Measurements from ENCODE around the gene DPP8. TPM values are rescaled to one million over a fixed set of nuclear protein-coding genes. Genes with fewer than 3 reads are reported as not detected.

DPP8 gene
- total RNA-seq, 6 experiments from 2014 or later = 7.6 to 12.3 (median 10.3) TPM

DNA sequence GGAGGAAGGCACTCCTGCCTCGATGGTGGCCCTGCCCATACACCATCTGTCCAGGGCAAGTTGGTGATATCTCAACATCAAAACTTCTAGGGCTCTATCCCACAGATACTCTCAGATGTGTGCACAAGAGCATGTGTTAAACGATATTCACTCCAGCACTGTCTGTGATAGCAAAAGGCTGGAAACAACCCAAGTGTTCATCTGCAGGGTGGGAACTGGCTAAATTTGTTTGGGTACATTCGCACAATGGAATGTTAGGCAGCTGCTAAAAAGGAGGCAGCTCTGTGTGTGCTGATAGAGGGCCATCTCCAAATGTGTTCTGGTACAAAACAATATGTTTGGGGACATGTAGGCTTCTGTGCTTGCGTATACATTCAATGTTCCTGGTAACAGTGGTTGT lies 114.5 kb downstream of the DPP8 start:
- no peak overlapping the region for H3K27ac ChIP-seq
- WGBS (ENCODE audit: insufficient coverage, low coverage, low lambda C conversion rate, missing lambda C conversion rate) = 73% methylated on average over 4 of the region's 4 CpGs
- DNase-seq = no peak

DNA sequence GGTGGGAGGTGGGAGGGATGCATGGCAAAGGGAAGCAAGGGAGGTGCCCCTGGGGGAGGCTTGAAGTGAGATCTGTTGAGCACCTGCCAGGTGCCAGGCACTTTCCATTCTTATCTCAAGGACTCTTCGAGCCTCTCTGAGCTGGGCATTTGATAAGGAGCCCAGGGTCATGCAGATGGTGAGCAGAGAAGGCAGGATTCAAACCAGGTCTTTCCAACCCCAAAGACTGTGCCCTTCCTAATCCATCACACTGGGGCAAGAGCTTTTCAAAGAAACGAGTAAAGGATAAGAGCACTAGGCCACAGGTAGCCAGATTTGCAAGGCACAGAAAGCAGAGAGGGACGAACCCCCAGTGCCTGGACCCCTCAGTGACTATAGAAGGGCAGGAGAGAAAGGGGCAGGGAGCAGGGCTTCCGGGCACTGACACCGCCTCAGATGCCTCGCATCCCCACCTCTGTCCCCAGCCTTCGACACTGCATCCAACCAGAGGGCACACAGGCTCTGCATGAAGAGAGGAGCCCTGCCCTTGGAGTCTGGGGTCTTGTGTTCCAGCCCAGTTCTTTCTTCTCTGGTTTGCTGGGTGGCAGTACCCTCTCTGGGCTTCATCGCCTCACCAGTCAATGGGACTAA lies 115.8 kb downstream of the DPP8 start:
- Histone ChIP-seq H3K36me3 (no peaks in the 10 kb centered on the region), H3K9me3 (no peaks in the 10 kb centered on the region), H3K27ac (no peak overlapping the region), H3K4me3 (no peak overlapping the region), H3K4me1 (no peaks in the 10 kb centered on the region), H3K27me3 (no peaks in the 10 kb centered on the region)
- ATAC-seq (no peak), DNase-seq (no peak)
- intact Hi-C loops (cut with DNase I) = no loop called here
- no peak for TF ChIP-seq POLR2A (IDR thresholded peaks at IDR 0.05)
- TF ChIP-seq, protein P1, sequence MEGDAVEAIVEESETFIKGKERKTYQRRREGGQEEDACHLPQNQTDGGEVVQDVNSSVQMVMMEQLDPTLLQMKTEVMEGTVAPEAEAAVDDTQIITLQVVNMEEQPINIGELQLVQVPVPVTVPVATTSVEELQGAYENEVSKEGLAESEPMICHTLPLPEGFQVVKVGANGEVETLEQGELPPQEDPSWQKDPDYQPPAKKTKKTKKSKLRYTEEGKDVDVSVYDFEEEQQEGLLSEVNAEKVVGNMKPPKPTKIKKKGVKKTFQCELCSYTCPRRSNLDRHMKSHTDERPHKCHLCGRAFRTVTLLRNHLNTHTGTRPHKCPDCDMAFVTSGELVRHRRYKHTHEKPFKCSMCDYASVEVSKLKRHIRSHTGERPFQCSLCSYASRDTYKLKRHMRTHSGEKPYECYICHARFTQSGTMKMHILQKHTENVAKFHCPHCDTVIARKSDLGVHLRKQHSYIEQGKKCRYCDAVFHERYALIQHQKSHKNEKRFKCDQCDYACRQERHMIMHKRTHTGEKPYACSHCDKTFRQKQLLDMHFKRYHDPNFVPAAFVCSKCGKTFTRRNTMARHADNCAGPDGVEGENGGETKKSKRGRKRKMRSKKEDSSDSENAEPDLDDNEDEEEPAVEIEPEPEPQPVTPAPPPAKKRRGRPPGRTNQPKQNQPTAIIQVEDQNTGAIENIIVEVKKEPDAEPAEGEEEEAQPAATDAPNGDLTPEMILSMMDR (IDR thresholded peaks at IDR 0.05) = no peak
- WGBS (ENCODE audit: insufficient coverage, low coverage, low lambda C conversion rate, missing lambda C conversion rate) = 71% methylated on average over 3 of the region's 8 CpGs

More for the DNA sequence above, 114.5 kb downstream of the DPP8 start:
- Histone ChIP-seq H3K4me1 (no peaks in the 10 kb centered on the region), H3K27me3 (no peaks in the 10 kb centered on the region), H3K9me3 (no peaks in the 10 kb centered on the region), H3K36me3 (no peaks in the 10 kb centered on the region), H3K4me3 (no peak overlapping the region)
- ATAC-seq = no peak
- TF ChIP-seq, protein P1 (IDR thresholded peaks at IDR 0.05) = no peak
- TF ChIP-seq POLR2A (IDR thresholded peaks at IDR 0.05) = no peak
- intact Hi-C loops (cut with DNase I) = no loop called here

DNA sequence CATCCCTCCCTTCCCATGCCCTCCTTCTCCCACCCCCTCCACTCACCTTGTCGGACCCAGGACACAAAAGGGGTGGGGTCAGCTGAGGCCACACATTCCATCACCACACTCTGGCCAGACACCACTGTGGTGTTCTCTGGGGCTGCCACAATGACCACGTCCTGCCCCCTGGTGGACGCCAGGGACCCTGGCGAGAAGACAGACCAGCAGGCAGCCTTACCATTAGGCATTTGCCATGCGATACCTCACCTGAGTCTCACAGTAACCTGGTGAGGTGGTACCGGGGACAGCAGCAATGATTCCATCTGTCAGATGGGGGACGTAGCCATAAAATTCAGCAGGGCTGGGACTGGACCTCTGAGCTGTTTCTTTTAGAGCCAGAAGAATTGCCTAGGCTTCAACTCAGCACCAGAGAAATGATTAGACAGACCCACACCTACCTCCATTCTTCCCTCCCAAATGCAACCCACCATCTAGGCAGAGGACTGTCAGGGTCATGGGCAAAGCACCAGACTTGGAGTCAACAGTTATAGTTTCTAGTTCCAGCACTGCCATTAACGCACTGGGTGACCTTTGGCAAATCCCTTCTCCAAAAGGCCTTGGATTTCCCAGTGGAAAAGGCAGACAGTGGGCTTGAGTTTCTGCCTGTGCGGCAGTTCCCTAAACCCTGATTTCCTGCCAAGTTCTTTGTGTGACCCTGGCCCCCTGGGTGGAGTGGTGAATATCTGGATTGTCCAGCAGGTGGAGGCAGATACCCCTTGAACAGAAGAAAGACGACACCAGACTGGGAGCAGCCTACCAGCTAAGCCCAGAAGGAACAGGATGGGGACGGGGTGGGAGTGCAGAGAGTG lies 116.5 kb downstream of the DPP8 start:
- DNase-seq = peak in 2 of 3 donors; percentile 58 to 71
- Histone ChIP-seq H3K9me3 (no peaks in the 10 kb centered on the region), H3K4me3 (no peak overlapping the region), H3K27me3 (no peaks in the 10 kb centered on the region), H3K4me1 (no peaks in the 10 kb centered on the region), H3K27ac (no peak overlapping the region), H3K36me3 (no peaks in the 10 kb centered on the region)
- TF ChIP-seq POLR2A (IDR thresholded peaks at IDR 0.05) = no peak
- TF ChIP-seq, protein P1 (IDR thresholded peaks at IDR 0.05) = peak; percentile 56 to 60 (median 60)
- 15% methylated on average over 10 of the region's 11 CpGs for WGBS (ENCODE audit: insufficient coverage, low coverage, low lambda C conversion rate, missing lambda C conversion rate)
- intact Hi-C loops (cut with DNase I) = no loop called here
- peak; percentile 87 to 93 (median 89) for ATAC-seq

DNA sequence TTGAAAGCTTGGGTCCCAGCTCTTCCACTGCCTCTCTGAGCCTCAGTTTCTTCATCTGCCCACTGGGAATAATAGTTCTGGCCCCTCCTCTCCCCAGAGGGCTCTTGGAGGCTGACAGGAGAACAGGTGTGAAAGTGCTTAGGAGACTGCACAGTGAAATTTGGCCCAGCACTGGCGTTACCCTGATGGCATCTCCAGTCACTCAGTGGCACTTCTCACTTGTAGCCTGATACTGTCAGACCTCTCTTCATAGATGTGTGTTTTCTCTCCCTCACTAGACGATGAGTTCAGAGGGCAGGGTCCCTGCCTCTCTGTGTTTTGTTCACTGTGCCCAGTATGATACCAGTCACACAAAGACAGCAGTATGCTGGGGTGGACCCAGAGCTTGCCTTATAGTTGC lies 117.5 kb downstream of the DPP8 start:
- no peak for DNase-seq
- no peak overlapping the region for H3K27ac ChIP-seq
- H3K36me3 ChIP-seq = no peaks in the 10 kb centered on the region
- WGBS (ENCODE audit: insufficient coverage, low coverage, low lambda C conversion rate, missing lambda C conversion rate) = 71% methylated on average over 1 of the region's 2 CpGs
- no peak overlapping the region for H3K4me3 ChIP-seq
- intact Hi-C loops (cut with DNase I) = no loop called here
- H3K4me1 ChIP-seq = no peaks in the 10 kb centered on the region
- no peaks in the 10 kb centered on the region for H3K27me3 ChIP-seq
- no peaks in the 10 kb centered on the region for H3K9me3 ChIP-seq
- no peak for TF ChIP-seq POLR2A (IDR thresholded peaks at IDR 0.05)
- TF ChIP-seq, protein P1 (IDR thresholded peaks at IDR 0.05) = no peak
- ATAC-seq = no peak
